ENCODE measurements around the gene RECQL5.

DNA sequence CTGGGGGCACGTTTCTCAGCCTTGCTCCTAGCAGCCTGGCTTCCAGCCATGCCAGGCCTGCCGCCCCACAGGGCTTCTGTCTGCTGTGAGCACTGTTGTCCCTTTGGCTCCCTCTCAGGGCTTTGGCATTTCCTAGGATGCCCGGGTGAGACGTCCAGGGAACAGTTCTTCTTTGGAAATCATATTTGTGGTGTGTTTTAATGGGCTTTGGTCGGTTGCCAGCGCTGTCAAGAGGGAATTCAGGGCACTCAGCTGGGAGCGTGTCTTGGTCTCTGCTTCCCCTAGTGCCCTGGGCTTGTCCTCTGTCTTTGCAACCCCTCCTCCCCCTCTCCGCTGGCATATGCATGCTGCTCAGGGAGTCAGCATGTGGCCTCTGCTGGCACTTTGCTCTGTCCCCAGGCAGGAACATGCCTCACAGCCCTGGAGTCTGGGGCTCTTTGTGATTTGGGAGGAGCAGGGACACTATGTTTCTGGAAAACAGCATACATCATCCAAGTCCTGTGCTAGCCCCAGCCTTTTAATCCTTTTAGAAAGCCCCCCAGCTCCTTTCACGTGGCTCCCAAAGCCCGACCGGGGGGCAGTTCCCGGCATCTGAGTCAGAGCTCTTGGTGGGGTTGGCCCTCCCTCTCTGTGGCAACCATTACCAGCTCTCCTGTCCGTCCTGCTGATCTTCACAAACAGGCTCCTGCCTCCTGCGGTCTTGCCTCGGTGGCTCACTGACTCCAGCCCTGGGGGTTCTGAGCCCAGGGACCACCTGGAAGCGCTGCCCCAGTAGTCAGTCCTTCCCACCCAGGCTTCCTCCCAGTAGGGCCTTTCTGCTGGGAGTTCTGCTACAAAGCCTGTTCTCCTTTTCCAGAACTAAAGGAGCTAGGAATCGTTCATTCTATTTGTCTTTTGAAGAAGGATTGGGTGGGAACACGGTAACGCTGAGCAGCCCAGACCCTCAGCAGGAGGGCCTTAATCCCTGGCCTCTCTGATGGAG is 26.8 kb upstream of the RECQL5 start:
- no peak for TF ChIP-seq POLR2A (IDR thresholded peaks at IDR 0.05; ENCODE audit: low read depth, low read length)
- TF ChIP-seq POLR2AphosphoS5 (IDR thresholded peaks at IDR 0.05; ENCODE audit: low read depth, low read length) = no peak

Measured in GM12892 (cell line).